Muscle of leg (tissue), 16 donors: ENCODE data around the gene CHST3. TPM values are rescaled to one million over a fixed set of nuclear protein-coding genes. Genes with fewer than 3 reads are reported as not detected.
"Not testable (repeated sequence)": the region's sequence is repeated elsewhere in the genome, so short reads cannot be mapped to it uniquely, and the experiment has no call there.

ENCODE experiments used
- DNase-seq: peaks from one replicate; pipeline ENCODE4 v3.0.0; 2013
- H3K27ac ChIP-seq: one replicate; pipeline ENCODE4 v1.5.1; 2013; ENCODE audit warnings: mild to moderate bottlenecking, low read length, control low read depth
- H3K27me3 ChIP-seq: one replicate; pipeline ENCODE4 v1.6.1; 2013; ENCODE audit warnings: low read length; ENCODE audit not compliant: control insufficient read depth, insufficient read depth
- H3K36me3 ChIP-seq: one replicate; pipeline ENCODE4 v1.6.1; 2013; ENCODE audit warnings: low read length; ENCODE audit not compliant: control insufficient read depth, insufficient read depth
- H3K4me1 ChIP-seq: one replicate; pipeline ENCODE4 v1.6.1; 2013; ENCODE audit warnings: low read length; ENCODE audit not compliant: control insufficient read depth, insufficient read depth
- H3K4me3 ChIP-seq: one replicate; pipeline ENCODE4 v1.5.1; 2013; ENCODE audit warnings: low read length, control low read depth
- H3K9me3 ChIP-seq: replicated peaks from 2 replicates; pipeline ENCODE4 v1.6.1; 2013; ENCODE audit warnings: low read depth, low read length; ENCODE audit not compliant: control insufficient read depth
- WGBS: methylation state at CpG from one replicate; pipeline ENCODE4 v1.1.5; 2013; ENCODE audit warnings: missing lambda C conversion rate; ENCODE audit not compliant: insufficient coverage; 5-methylcytosine and 5-hydroxymethylcytosine counted together
- long read RNA-seq, 11 donors: transcript quantifications; one replicate each; lab custom pipeline, GENCODE V29; 2026
- polyA plus RNA-seq, 8 donors: library from polyadenylated mRNA; unstranded; fragments of 120-200 nt; gene quantifications; one replicate each; pipeline versions ENCODE4 v1.2.1 to v1.2.3, GENCODE V29; 2013; ENCODE audit warnings: inconsistent platforms in 1 of 8, low replicate concordance in 1 of 8; ENCODE audit not compliant: insufficient read length in 8 of 8, insufficient read depth in 1 of 8
- total RNA-seq: library from RNA; stranded (reverse); fragments of 120-200 nt; gene quantifications from one replicate; pipeline ENCODE4 v1.2.4, GENCODE V29; 2013

Gene CHST3, protein sequence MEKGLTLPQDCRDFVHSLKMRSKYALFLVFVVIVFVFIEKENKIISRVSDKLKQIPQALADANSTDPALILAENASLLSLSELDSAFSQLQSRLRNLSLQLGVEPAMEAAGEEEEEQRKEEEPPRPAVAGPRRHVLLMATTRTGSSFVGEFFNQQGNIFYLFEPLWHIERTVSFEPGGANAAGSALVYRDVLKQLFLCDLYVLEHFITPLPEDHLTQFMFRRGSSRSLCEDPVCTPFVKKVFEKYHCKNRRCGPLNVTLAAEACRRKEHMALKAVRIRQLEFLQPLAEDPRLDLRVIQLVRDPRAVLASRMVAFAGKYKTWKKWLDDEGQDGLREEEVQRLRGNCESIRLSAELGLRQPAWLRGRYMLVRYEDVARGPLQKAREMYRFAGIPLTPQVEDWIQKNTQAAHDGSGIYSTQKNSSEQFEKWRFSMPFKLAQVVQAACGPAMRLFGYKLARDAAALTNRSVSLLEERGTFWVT
- total RNA-seq (12.3 TPM), polyA plus RNA-seq (10 to 100 TPM; 10.2 to 19.0 (median 14.3) TPM)
- long read RNA-seq, donor 1, full-length matches to known transcripts, result 1 of 1 reads
- long read RNA-seq, donor 1, partial matches to known transcripts, result 0 of 1 reads
- long read RNA-seq, donor 1, other reads (novel, unspliced or antisense), result 0 of 1 reads
- long read RNA-seq, donor 2, result 0 reads
- long read RNA-seq, donor 3, full-length matches to known transcripts, result 2 of 2 reads
- long read RNA-seq, donor 3, partial matches to known transcripts, result 0 of 2 reads
- long read RNA-seq, donor 3, other reads (novel, unspliced or antisense), result 0 of 2 reads
- long read RNA-seq, donor 4, full-length matches to known transcripts, result 3 of 8 reads
- long read RNA-seq, donor 4, partial matches to known transcripts, result 5 of 8 reads
- long read RNA-seq, donor 4, other reads (novel, unspliced or antisense), result 0 of 8 reads
- long read RNA-seq, donor 5, full-length matches to known transcripts, result 9 of 9 reads
- long read RNA-seq, donor 5, partial matches to known transcripts, result 0 of 9 reads
- long read RNA-seq, donor 5, other reads (novel, unspliced or antisense), result 0 of 9 reads
- long read RNA-seq, donor 6, result 0 reads
- long read RNA-seq, donor 7, full-length matches to known transcripts, result 2 of 2 reads
- long read RNA-seq, donor 7, partial matches to known transcripts, result 0 of 2 reads
- long read RNA-seq, donor 7, other reads (novel, unspliced or antisense), result 0 of 2 reads
- long read RNA-seq, donor 8, full-length matches to known transcripts, result 1 of 1 reads
- long read RNA-seq, donor 8, partial matches to known transcripts, result 0 of 1 reads
- long read RNA-seq, donor 8, other reads (novel, unspliced or antisense), result 0 of 1 reads
- long read RNA-seq, donor 9, full-length matches to known transcripts, result 1 of 1 reads
- long read RNA-seq, donor 9, partial matches to known transcripts, result 0 of 1 reads
- long read RNA-seq, donor 9, other reads (novel, unspliced or antisense), result 0 of 1 reads
- long read RNA-seq, donor 10, full-length matches to known transcripts, result 2 of 2 reads
- long read RNA-seq, donor 10, partial matches to known transcripts, result 0 of 2 reads
- long read RNA-seq, donor 10, other reads (novel, unspliced or antisense), result 0 of 2 reads
- long read RNA-seq, donor 11, full-length matches to known transcripts, result 4 of 4 reads
- long read RNA-seq, donor 11, partial matches to known transcripts, result 0 of 4 reads
- long read RNA-seq, donor 11, other reads (novel, unspliced or antisense), result 0 of 4 reads

DNA sequence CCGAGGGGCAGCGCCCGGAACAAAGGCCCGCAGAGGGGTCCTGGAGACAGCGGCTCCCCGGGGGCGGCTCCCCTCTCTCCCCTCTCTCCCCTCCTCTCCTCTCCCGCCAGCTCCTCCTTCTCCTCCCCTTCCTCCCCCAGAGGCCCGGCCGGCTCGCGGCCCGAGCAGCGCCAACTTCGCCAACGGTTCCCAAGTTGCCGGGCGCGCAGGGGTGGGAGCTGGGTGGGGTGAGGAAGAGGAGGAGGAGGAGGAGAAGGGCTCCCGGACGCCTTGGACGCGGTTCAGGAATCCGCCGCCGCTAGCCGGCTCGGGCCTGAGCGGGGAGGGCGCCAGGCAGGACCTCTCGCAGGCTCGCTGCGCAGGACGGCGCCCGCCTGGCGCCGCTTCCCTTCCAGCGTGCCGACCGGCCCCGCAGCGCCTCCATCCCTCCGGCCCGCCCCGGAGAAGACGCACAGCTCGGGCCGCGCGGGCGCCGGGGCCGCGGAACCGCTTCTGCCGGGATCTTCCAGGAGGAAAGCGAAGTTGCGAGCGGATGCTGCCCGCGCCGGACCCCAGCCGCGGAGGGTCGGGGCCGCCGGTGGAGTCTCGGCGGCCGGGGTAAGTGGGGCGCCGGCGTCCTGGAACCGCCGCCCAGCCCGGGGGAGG, at the start of gene CHST3:
Gene CHST3 (plus strand): TSS at position 298 of the 645 bp plus-strand sequence. CDS start 41,448 bp downstream, outside the sequence.
- H3K36me3 ChIP-seq, result peaks cover 4% of the 10 kb centered on the region
- peaks cover 3% of the 10 kb centered on the region for H3K27me3 ChIP-seq
- DNase-seq, result peak; percentile 79
- peak within 1 kb of the TSS; percentile 86 for H3K4me3 ChIP-seq
- peaks cover 31% of the 10 kb centered on the region for H3K4me1 ChIP-seq
- no peaks in the 10 kb centered on the region for H3K9me3 ChIP-seq
- H3K27ac ChIP-seq, result peak within 1 kb of the TSS; percentile 86
- under 1% methylated on average over 63 of the region's 77 CpGs for WGBS

DNA sequence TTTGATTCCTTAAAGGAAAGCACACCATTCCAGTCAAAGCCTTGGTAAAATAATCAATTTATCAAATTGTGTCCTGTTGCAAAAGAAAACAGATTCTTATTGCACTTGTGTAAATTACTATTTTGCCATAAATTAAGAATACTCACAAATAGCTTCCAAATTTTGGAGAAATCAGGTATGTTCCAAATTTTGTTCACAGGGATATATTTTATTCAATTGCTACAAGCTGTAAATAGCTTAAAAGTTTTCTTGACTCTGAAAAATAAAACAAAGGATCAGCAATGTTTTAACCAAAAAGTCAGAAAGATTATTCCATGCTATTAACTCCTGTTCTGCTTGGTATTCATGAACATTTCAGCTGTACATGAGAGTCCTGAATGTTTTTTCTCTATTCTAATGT, 47.4 kb upstream of the CHST3 start:
- Histone ChIP-seq H3K4me3 (no peak overlapping the region), H3K36me3 (no peaks in the 10 kb centered on the region), H3K9me3 (peaks cover 14% of the 10 kb centered on the region), H3K27me3 (no peaks in the 10 kb centered on the region), H3K4me1 (peaks cover 17% of the 10 kb centered on the region), H3K27ac (no peak overlapping the region)
- DNase-seq, result no peak

DNA sequence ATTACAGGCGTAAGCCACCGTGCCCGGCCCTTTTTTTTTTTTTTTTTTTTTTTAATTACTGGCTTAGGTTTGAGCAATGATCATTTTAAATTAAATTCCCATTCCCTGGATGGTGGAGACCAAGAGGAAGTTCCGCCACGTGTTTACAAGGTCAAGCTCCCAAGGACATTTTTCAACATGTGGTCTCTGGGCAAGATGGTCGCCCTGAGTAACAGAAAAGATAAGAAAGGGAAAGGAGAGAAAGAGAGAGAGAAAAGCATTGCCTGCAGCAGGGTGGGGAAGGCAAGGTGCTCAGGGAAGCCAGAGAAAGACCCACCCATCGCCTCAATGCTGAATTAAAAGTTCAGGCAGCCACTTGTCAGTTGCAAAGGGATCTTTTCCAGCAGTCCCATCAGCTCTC, 45.2 kb upstream of the CHST3 start:
- Histone ChIP-seq H3K4me1 (peaks cover 21% of the 10 kb centered on the region), H3K4me3 (no peak overlapping the region), H3K27ac (no peak overlapping the region), H3K27me3 (no peaks in the 10 kb centered on the region), H3K36me3 (no peaks in the 10 kb centered on the region), H3K9me3 (peaks cover 5% of the 10 kb centered on the region)
- WGBS, result 100% methylated on average over 1 of the region's 7 CpGs
- no peak for DNase-seq

DNA sequence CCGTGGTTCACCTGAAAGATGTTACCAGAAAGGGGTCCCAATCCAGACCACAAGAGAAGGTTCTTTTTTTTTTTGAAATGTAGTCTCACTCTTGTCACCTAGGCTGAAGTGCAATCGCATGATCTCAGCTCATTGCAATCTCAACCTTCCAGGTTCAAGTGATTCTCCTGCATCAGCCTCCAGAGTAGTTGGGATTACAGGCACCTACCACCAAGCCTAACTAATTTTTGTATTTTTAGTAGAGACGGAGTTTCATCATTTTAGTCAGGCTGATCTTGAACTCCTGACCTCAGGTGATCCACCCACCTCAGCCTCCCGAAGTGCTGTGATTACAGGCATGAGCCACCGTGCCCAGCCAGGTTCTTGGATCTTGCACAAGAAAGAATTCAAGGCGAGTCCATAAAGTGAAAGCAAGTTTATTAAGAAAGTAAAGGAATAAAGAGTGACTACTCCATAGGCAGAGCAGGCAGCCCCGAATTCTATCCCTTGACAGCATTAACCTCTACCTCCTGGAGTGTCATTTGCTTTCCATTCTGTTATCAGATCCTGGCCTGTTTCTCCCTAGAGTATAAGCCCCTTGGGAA, 44.1 kb upstream of the CHST3 start:
- DNase-seq, H3K36me3 ChIP-seq, H3K27ac ChIP-seq, H3K27me3 ChIP-seq, H3K9me3 ChIP-seq, H3K4me3 ChIP-seq: not testable (repeated sequence)
- WGBS, result 75% methylated on average over 2 of the region's 7 CpGs
- H3K4me1 ChIP-seq, result peaks cover 21% of the 10 kb centered on the region

DNA sequence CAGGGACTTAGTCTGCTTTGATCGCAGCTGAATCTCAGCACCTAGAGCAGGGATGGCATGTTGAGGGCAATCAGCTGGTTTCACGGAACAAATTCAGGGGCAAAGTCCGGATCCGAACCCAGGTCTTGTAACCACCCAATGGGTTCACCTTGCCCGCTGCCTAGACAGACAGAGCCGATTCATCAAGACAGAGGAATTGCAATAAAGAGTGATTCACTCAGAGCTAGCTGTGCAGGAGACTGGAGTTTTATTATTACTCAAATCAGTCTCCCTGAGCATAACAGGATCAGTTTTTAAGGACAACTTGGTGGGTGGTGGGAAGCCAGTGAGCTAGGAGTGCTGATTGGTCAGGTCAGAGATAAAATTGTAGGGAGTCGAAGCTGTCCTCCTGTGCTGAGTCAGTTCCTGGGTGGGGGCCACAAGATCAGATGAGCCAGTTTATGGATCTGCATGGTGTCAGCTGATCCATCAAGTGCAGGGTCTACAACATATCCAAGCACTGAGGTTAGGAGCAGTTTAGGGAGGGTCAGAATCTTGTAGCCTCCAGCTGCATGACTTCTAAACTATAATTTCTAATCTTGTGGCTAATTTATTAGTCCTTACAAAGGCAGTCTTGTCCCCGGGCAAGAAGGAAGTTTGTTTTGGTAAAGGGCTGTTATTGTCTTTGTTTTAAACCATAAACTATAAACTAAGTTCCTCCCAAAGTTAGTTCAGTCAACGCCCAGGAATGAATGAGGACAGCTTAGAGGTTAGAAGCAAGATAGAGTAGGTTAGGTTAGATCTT, 43.5 kb upstream of the CHST3 start:
- Histone ChIP-seq H3K27ac (no peak overlapping the region), H3K9me3 (peaks cover 5% of the 10 kb centered on the region), H3K36me3 (no peaks in the 10 kb centered on the region), H3K4me3 (no peak overlapping the region), H3K27me3 (no peaks in the 10 kb centered on the region), H3K4me1 (peaks cover 21% of the 10 kb centered on the region)
- DNase-seq, result no peak
- WGBS, result 58% methylated on average over 5 of the region's 9 CpGs

DNA sequence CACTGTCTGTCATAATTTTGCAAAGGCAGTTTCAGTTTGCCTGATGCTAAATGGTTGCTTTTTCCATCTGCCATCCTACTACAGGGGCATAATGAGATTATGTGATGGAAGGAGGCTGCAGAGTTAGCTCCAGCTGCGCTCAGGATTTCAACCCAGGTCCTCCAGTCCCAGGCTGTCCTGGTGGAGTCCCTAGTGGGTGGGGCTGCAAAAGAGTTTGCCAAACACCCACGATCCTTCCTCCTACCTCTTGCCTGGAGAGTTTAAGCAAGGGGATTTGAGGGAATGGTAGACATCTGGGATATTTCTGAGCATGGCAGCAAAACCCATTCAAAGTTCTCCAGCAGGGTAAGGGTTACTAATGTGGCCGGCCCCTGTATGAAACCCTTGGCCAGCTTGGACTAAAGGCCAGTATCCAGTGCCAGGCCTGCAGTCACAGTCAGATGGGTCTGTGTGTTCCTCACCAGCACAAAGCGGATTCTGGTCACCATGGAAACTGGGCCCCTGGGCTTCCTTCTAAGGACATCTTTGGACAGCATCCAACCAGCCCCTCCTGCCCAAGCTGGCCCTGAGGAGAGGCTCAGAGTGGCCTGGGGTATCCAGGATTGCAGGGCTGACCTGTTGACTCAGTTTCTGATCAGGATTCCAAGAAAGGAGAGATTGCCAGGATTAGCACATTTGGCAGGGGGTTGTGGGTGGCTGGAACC, 42.7 kb upstream of the CHST3 start:
- H3K9me3 ChIP-seq, result peaks cover 3% of the 10 kb centered on the region
- peak; percentile 93 for DNase-seq
- H3K4me1 ChIP-seq, result peaks cover 21% of the 10 kb centered on the region
- WGBS, result 16% methylated on average over 2 of the region's 4 CpGs
- H3K36me3 ChIP-seq, result no peaks in the 10 kb centered on the region
- no peak overlapping the region for H3K27ac ChIP-seq
- no peak overlapping the region for H3K4me3 ChIP-seq
- no peaks in the 10 kb centered on the region for H3K27me3 ChIP-seq

DNA sequence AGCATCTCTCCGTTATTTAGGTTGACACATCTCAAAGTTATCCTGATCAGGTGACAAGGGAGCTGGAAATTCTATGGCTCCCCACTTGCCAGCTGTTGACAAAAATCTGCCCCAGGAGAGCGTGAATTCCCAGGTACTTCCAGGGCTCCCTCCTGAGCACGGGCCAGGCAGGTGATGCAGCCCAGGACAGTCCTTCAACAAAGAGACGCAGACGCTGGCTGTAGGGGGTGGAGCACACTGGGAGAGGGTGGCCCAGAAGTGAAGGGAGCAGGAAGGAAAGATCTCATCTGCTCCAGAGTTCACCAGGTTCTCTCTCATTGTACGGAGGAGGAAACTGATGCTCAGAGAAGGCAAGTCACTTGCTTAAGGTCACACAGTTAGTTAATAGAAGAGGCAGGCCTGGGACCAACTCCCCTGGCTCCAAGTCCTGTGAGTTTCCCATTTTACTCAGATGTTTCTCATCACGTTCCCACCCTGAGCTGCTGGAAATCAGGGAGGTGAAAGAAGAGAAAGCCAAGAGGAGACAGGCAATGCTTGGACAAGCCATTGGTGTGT, 41.0 kb upstream of the CHST3 start:
- H3K27ac ChIP-seq, result no peak overlapping the region
- WGBS, result 36% methylated on average over 5 of the region's 7 CpGs
- no peaks in the 10 kb centered on the region for H3K36me3 ChIP-seq
- no peak for DNase-seq
- H3K4me1 ChIP-seq, result peaks cover 21% of the 10 kb centered on the region
- no peaks in the 10 kb centered on the region for H3K9me3 ChIP-seq
- H3K27me3 ChIP-seq, result peaks cover 2% of the 10 kb centered on the region
- no peak overlapping the region for H3K4me3 ChIP-seq

DNA sequence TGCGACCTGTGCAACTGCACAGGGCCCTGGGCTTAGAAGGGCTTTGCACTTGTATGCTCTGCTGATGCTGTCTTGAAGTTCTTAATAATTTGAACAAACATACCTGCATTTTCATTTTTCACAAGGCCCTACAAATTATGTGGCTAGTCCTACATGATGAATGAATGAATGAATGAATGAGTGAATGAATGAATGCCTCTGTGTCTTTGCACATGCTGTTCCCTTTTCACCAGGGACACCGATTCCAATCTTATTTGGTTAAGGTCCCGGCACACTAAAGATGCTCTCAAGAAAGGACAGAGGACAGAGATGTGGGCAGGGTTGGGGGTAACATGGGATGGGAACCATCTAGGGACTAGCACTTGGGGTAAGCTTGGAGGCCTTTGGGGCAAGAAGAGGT, 39.4 kb upstream of the CHST3 start:
- Histone ChIP-seq H3K27me3 (peaks cover 2% of the 10 kb centered on the region), H3K36me3 (no peaks in the 10 kb centered on the region), H3K4me1 (peaks cover 21% of the 10 kb centered on the region), H3K9me3 (no peaks in the 10 kb centered on the region), H3K27ac (no peak overlapping the region), H3K4me3 (no peak overlapping the region)
- no peak for DNase-seq
- 100% methylated on average over 2 of the region's 3 CpGs for WGBS
